Spinal cord (tissue), 10 donors: ENCODE data around the gene NPPB. TPM values are rescaled to one million over a fixed set of nuclear protein-coding genes. Genes with fewer than 3 reads are reported as not detected.

Experiments
- DNase-seq, 6 donors: peaks; one replicate each; pipeline versions ENCODE4 v3.0.0 to v3.0.0-alpha.2; 2013 to 2015; ENCODE audit warnings: low spot score in 6 of 6, low read depth in 4 of 6
- H3K27ac ChIP-seq: one replicate; pipeline ENCODE4 v1.5.1; 2013; ENCODE audit warnings: low read depth, low read length, control low read depth
- H3K27me3 ChIP-seq: one replicate; pipeline ENCODE4 v1.6.1; 2013; ENCODE audit warnings: low read length; ENCODE audit not compliant: control insufficient read depth, insufficient read depth
- H3K36me3 ChIP-seq: one replicate; pipeline ENCODE4 v1.6.1; 2013; ENCODE audit warnings: low read length; ENCODE audit not compliant: control insufficient read depth, insufficient read depth
- H3K4me1 ChIP-seq: one replicate; pipeline ENCODE4 v1.6.1; 2013; ENCODE audit warnings: low read length; ENCODE audit not compliant: control insufficient read depth, insufficient read depth
- H3K4me3 ChIP-seq: one replicate; pipeline ENCODE4 v1.5.1; 2013; ENCODE audit warnings: low read depth, low read length, control low read depth
- H3K9me3 ChIP-seq: one replicate; pipeline ENCODE4 v1.6.1; 2013; ENCODE audit warnings: low read length; ENCODE audit not compliant: control insufficient read depth, insufficient read depth
- WGBS: methylation state at CpG from one replicate; pipeline ENCODE4 v1.1.5; 2013; ENCODE audit warnings: missing lambda C conversion rate; ENCODE audit not compliant: insufficient coverage; 5-methylcytosine and 5-hydroxymethylcytosine counted together
- polyA plus RNA-seq, 2 donors: library from polyadenylated mRNA; unstranded; fragments of 120-200 nt; gene quantifications; one replicate each; pipeline ENCODE4 v1.2.1, GENCODE V29; 2013; ENCODE audit not compliant: insufficient read length in 2 of 2
- small RNA-seq: library from RNA; depleted of rRNA; stranded (forward); fragments of <200 nt; gene quantifications from one replicate; pipeline ENCODE3, GENCODE V24; 2014; ENCODE audit warnings: low replicate concordance
- total RNA-seq, 2 donors: library from RNA; depleted of rRNA in 1 of 2; stranded (reverse); fragments of 120-200 nt in 1 of 2; fragments of >200 nt in 1 of 2; gene quantifications; one replicate each; pipeline versions ENCODE4 v1.2.3 to v1.2.4, GENCODE V29; 2013 to 2014
- donor health status: healthy.

The NPPB gene
- total and polyA plus RNA-seq, 4 donors = 0.83 to 4.5 (median 2.3) TPM

GRCh38 chr1:11826946-11827345, 31.8 kb downstream of the NPPB start:
- Histone ChIP-seq H3K27ac (no peak overlapping the region), H3K36me3 (peaks cover 84% of the 10 kb centered on the region), H3K27me3 (no peaks in the 10 kb centered on the region), H3K9me3 (no peaks in the 10 kb centered on the region), H3K4me1 (no peaks in the 10 kb centered on the region), H3K4me3 (no peak overlapping the region)
- DNase-seq = no peak
- WGBS = no CpG with 5 or more reads among the region's 9 CpGs

- no peaks in the 10 kb centered on the region for H3K9me3 ChIP-seq
- H3K4me3 ChIP-seq = no peak overlapping the region
- H3K27ac ChIP-seq = no peak overlapping the region
- H3K36me3 ChIP-seq = peaks cover 87% of the 10 kb centered on the region
- H3K27me3 ChIP-seq = no peaks in the 10 kb centered on the region
- no peak for DNase-seq
- WGBS = 94% methylated on average over 7 of the region's 7 CpGs
- no peaks in the 10 kb centered on the region for H3K4me1 ChIP-seq
Observed at GRCh38 chr1:11825131-11825530, 33.6 kb downstream of the NPPB start.

- no peak for DNase-seq
- no peaks in the 10 kb centered on the region for H3K9me3 ChIP-seq
- H3K36me3 ChIP-seq = peaks cover 75% of the 10 kb centered on the region
- 96% methylated on average over 14 of the region's 17 CpGs for WGBS
- H3K4me1 ChIP-seq = no peaks in the 10 kb centered on the region
- H3K27ac ChIP-seq = no peak overlapping the region
- H3K4me3 ChIP-seq = no peak overlapping the region
- H3K27me3 ChIP-seq = no peaks in the 10 kb centered on the region
Observed at GRCh38 chr1:11823366-11824137, 35.2 kb downstream of the NPPB start.

- Histone ChIP-seq H3K4me3 (no peak overlapping the region), H3K27me3 (no peaks in the 10 kb centered on the region), H3K9me3 (no peaks in the 10 kb centered on the region), H3K4me1 (no peaks in the 10 kb centered on the region), H3K27ac (no peak overlapping the region), H3K36me3 (peaks cover 68% of the 10 kb centered on the region)
- WGBS = 100% methylated on average over 1 of the region's 3 CpGs
- DNase-seq = no peak
Observed at GRCh38 chr1:11822091-11822490, 36.7 kb downstream of the NPPB start.

- H3K4me3 ChIP-seq = no peak overlapping the region
- no peaks in the 10 kb centered on the region for H3K27me3 ChIP-seq
- no peaks in the 10 kb centered on the region for H3K4me1 ChIP-seq
- DNase-seq = no peak
- peaks cover 45% of the 10 kb centered on the region for H3K36me3 ChIP-seq
- 98% methylated on average over 12 of the region's 12 CpGs for WGBS
- H3K27ac ChIP-seq = no peak overlapping the region
- no peaks in the 10 kb centered on the region for H3K9me3 ChIP-seq
Observed at GRCh38 chr1:11817192-11817591, 41.6 kb downstream of the NPPB start.

- Histone ChIP-seq H3K36me3 (peaks cover 48% of the 10 kb centered on the region), H3K4me1 (no peaks in the 10 kb centered on the region), H3K27me3 (no peaks in the 10 kb centered on the region), H3K4me3 (no peak overlapping the region), H3K27ac (no peak overlapping the region), H3K9me3 (no peaks in the 10 kb centered on the region)
- no CpG with 5 or more reads among the region's 5 CpGs for WGBS
- DNase-seq = no peak
Observed at GRCh38 chr1:11813021-11813420, 45.7 kb downstream of the NPPB start.

Small RNA genes within 50 kb of the gene (small RNA-seq; reads per million reads assigned to genes)
- gene RF02156 (not detected), gene RF02157 (not detected), gene RF02158 (not detected)

Other genes with a start within 250 kb of the NPPB start
- 10 to 100 TPM; 19.3 to 19.4 TPM for gene FBXO2, start 204.5 kb downstream of the NPPB start, total RNA-seq
- 10 to 100 TPM; 44.0 to 45.0 TPM for gene FBXO2, start 204.5 kb downstream of the NPPB start, polyA plus RNA-seq
- 10 to 100 TPM; 33.3 to 43.4 TPM for gene FBXO44, start 204.1 kb downstream of the NPPB start, total RNA-seq
- 100 to 1,000 TPM; 116 to 136 TPM for gene FBXO44, start 204.1 kb downstream of the NPPB start, polyA plus RNA-seq
- 10 to 100 TPM in 1 of 2 donors, 1 to 10 TPM in 1; 5.9 to 12.4 TPM for gene FBXO6, start 194.7 kb downstream of the NPPB start, total RNA-seq
- gene FBXO6, start 194.7 kb downstream of the NPPB start, polyA plus RNA-seq = 10 to 100 TPM; 11.6 to 14.6 TPM
- 10 to 100 TPM; 27.3 to 63.9 TPM for gene MAD2L2, start 177.8 kb downstream of the NPPB start, total RNA-seq
- gene MAD2L2, start 177.8 kb downstream of the NPPB start, polyA plus RNA-seq = 10 to 100 TPM; 60.8 to 70.8 TPM
- 1 to 10 TPM; 5.8 to 6.3 TPM for gene DRAXIN, start 167.2 kb downstream of the NPPB start, total RNA-seq
- 10 to 100 TPM; 11.4 to 18.3 TPM for gene DRAXIN, start 167.2 kb downstream of the NPPB start, polyA plus RNA-seq
- gene AGTRAP, start 122.8 kb downstream of the NPPB start, total RNA-seq = 10 to 100 TPM; 11.8 to 45.1 TPM
- gene AGTRAP, start 122.8 kb downstream of the NPPB start, polyA plus RNA-seq = 10 to 100 TPM; 19.3 to 24.1 TPM
- gene C1orf167, start 96.8 kb downstream of the NPPB start, total RNA-seq = 1 to 10 TPM in 1 of 2 donors, under 1 TPM in 1; 0.30 to 4.7 TPM
- gene C1orf167, start 96.8 kb downstream of the NPPB start, polyA plus RNA-seq = under 1 TPM in 1 of 2 donors, not detected in 1; 0.23 TPM
- gene MTHFR, start 53.0 kb downstream of the NPPB start, total RNA-seq = 10 to 100 TPM; 25.8 to 49.1 TPM
- gene MTHFR, start 53.0 kb downstream of the NPPB start, polyA plus RNA-seq = 10 to 100 TPM; 20.9 to 36.2 TPM
- gene CLCN6, start 52.8 kb downstream of the NPPB start, total RNA-seq = 10 to 100 TPM; 16.5 to 17.1 TPM
- gene CLCN6, start 52.8 kb downstream of the NPPB start, polyA plus RNA-seq = 10 to 100 TPM; 36.8 to 49.3 TPM
- gene NPPA, start 11.2 kb downstream of the NPPB start, total RNA-seq = under 1 TPM; 0.61 to 0.99 TPM
- gene NPPA, start 11.2 kb downstream of the NPPB start, polyA plus RNA-seq = 1 to 10 TPM; 4.7 to 5.0 TPM
- gene KIAA2013, start 67.5 kb upstream of the NPPB start, total RNA-seq = 10 to 100 TPM; 18.0 to 33.8 TPM
- 10 to 100 TPM; 35.3 to 35.4 TPM for gene KIAA2013, start 67.5 kb upstream of the NPPB start, polyA plus RNA-seq
- gene PLOD1, start 75.8 kb upstream of the NPPB start, total RNA-seq = 100 to 1,000 TPM in 1 of 2 donors, 10 to 100 TPM in 1; 47.7 to 108 TPM
- gene PLOD1, start 75.8 kb upstream of the NPPB start, polyA plus RNA-seq = 10 to 100 TPM; 66.5 to 80.0 TPM
- 10 to 100 TPM; 47.5 to 65.6 TPM for gene MFN2, start 121.5 kb upstream of the NPPB start, total RNA-seq
- gene MFN2, start 121.5 kb upstream of the NPPB start, polyA plus RNA-seq = 10 to 100 TPM; 79.2 to 79.7 TPM
- 10 to 100 TPM; 18.7 to 34.4 TPM for gene MIIP, start 160.6 kb upstream of the NPPB start, total RNA-seq
- 10 to 100 TPM; 54.4 to 62.3 TPM for gene MIIP, start 160.6 kb upstream of the NPPB start, polyA plus RNA-seq
- under 1 TPM; 0.11 to 0.20 TPM for gene TNFRSF8, start 204.4 kb upstream of the NPPB start, total RNA-seq
- under 1 TPM in 1 of 2 donors, not detected in 1; 0.12 TPM for gene TNFRSF8, start 204.4 kb upstream of the NPPB start, polyA plus RNA-seq